HG03342 (cell line): Measurements from ENCODE around the gene CNP.

Experiments
- ATAC-seq: cut with Tn5 transposase; IDR thresholded peaks from one replicate; pipeline ENCODE4 v1.9.1; 2021; ENCODE audit warnings: mild to moderate bottlenecking, moderate library complexity; ENCODE audit not compliant: unreplicated experiment

CNP gene

DNA sequence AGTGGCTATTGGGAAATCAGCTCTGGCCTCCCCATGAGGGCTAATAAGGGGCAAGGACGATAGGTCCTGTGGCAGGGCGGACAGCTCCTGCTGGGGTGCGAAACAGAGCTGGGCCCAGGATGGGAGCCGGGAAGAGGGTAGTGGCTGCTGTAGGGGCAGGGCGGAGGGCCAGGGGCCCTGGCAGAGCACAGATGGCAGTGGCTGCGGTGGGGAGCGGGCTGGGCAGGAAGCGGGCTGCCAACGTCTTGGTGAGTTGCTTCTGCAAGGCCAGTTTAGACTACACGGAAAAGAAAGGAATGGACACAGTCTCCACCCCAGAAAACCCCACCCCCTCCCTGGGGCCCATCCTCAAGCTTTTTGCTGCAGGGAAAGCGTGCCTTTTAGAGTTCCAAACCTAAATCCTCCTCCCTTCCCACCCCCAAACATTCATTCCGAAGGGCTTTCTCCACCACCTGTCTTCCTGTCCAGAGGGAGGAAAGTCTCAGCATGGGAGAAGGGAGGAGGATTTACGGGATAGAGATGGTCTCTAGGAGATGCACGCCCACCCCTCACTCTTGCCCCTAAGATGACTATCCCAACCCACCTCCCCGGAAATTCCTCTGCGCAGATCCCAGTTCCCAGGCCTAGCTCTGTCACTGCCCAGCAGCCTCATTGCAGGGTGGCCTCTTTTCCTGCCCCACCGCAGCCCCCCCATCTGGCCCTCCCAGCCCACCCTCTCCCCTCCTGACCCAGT is 60.4 kb downstream of the CNP start:
- no peak for ATAC-seq
